Measurements from ENCODE around the gene NFATC3.

DNA sequence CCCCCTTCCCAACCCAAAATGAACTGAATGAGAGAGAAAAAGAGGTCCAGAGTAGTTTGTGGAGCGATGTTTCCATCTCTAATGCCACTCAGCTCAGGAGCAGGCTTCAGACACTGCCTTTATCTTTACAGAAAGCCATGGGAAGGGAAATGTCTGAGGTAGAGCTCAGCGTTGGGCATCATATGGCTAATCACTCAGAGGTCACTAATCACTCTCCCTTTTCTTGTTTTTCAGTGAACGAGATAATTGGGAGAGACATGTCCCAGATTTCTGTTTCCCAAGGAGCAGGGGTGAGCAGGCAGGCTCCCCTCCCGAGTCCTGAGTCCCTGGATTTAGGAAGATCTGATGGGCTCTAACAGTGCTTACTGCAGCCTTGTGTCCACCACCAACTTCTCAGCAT is 140.9 kb downstream of the NFATC3 start:
- TF ChIP-seq, protein P1, sequence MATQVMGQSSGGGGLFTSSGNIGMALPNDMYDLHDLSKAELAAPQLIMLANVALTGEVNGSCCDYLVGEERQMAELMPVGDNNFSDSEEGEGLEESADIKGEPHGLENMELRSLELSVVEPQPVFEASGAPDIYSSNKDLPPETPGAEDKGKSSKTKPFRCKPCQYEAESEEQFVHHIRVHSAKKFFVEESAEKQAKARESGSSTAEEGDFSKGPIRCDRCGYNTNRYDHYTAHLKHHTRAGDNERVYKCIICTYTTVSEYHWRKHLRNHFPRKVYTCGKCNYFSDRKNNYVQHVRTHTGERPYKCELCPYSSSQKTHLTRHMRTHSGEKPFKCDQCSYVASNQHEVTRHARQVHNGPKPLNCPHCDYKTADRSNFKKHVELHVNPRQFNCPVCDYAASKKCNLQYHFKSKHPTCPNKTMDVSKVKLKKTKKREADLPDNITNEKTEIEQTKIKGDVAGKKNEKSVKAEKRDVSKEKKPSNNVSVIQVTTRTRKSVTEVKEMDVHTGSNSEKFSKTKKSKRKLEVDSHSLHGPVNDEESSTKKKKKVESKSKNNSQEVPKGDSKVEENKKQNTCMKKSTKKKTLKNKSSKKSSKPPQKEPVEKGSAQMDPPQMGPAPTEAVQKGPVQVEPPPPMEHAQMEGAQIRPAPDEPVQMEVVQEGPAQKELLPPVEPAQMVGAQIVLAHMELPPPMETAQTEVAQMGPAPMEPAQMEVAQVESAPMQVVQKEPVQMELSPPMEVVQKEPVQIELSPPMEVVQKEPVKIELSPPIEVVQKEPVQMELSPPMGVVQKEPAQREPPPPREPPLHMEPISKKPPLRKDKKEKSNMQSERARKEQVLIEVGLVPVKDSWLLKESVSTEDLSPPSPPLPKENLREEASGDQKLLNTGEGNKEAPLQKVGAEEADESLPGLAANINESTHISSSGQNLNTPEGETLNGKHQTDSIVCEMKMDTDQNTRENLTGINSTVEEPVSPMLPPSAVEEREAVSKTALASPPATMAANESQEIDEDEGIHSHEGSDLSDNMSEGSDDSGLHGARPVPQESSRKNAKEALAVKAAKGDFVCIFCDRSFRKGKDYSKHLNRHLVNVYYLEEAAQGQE (IDR thresholded peaks at IDR 0.05; ENCODE audit: insufficient replicate concordance, low read depth) = no peak
- TF ChIP-seq, protein P2, sequence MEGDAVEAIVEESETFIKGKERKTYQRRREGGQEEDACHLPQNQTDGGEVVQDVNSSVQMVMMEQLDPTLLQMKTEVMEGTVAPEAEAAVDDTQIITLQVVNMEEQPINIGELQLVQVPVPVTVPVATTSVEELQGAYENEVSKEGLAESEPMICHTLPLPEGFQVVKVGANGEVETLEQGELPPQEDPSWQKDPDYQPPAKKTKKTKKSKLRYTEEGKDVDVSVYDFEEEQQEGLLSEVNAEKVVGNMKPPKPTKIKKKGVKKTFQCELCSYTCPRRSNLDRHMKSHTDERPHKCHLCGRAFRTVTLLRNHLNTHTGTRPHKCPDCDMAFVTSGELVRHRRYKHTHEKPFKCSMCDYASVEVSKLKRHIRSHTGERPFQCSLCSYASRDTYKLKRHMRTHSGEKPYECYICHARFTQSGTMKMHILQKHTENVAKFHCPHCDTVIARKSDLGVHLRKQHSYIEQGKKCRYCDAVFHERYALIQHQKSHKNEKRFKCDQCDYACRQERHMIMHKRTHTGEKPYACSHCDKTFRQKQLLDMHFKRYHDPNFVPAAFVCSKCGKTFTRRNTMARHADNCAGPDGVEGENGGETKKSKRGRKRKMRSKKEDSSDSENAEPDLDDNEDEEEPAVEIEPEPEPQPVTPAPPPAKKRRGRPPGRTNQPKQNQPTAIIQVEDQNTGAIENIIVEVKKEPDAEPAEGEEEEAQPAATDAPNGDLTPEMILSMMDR (IDR thresholded peaks at IDR 0.05; ENCODE audit: insufficient read depth, low read length) = no peak
- TF ChIP-seq POLR2AphosphoS5 (IDR thresholded peaks at IDR 0.05; ENCODE audit: low read depth) (no peak), SPI1 (IDR thresholded peaks at IDR 0.05; ENCODE audit: borderline replicate concordance, low read depth) (no peak), GABPA (IDR thresholded peaks at IDR 0.05; ENCODE audit: low read depth) (no peak)

All from HL-60 (cell line).